Mucosa of stomach (tissue), 1 donor: ENCODE measurements around the gene KCND2.
"Not testable (repeated sequence)": the region's sequence is repeated elsewhere in the genome, so short reads cannot be mapped to it uniquely, and the experiment has no call there.

ENCODE experiments used
- H3K27me3 ChIP-seq: one replicate; pipeline ENCODE4 v1.7.0; 2013; ENCODE audit warnings: mild to moderate bottlenecking, low read length; ENCODE audit not compliant: control insufficient read depth, insufficient read depth
- H3K36me3 ChIP-seq: one replicate; pipeline ENCODE4 v1.7.0; 2013; ENCODE audit warnings: low read length; ENCODE audit not compliant: control insufficient read depth, insufficient read depth
- H3K4me1 ChIP-seq: one replicate; pipeline ENCODE4 v1.7.0; 2013; ENCODE audit warnings: mild to moderate bottlenecking, low read length; ENCODE audit not compliant: control insufficient read depth, insufficient read depth
- H3K4me3 ChIP-seq: one replicate; pipeline ENCODE4 v1.7.0; 2013; ENCODE audit warnings: low read length
- H3K9ac ChIP-seq: one replicate; pipeline ENCODE4 v1.7.0; 2013; ENCODE audit warnings: mild to moderate bottlenecking, low read length, moderate library complexity
- H3K9me3 ChIP-seq: one replicate; pipeline ENCODE4 v1.7.0; 2013; ENCODE audit warnings: mild to moderate bottlenecking, low read length, moderate library complexity; ENCODE audit not compliant: control insufficient read depth
- donor health status: Pancreatic carcinoma.

KCND2 gene

DNA sequence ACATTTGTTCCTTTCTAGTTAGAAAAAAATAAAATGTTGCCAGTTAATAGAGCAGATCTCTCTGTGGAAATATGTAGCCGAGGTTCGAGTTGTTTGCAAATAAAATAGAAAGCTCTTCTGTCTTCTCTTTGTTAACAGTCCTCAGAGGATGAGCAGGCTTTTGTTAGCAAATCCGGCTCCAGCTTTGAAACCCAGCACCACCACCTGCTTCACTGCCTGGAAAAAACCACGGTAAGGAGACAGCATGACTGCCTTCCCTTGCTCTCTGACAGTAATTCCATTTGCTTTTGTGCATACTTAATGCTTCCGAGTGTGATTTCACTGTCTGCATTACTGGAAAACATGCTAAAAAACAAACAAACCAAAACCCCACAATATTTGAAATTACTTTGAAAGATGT, 469.4 kb downstream of the KCND2 start:
- no peaks in the 10 kb centered on the region for H3K36me3 ChIP-seq
- H3K9me3 ChIP-seq = no peaks in the 10 kb centered on the region
- H3K27me3 ChIP-seq = no peaks in the 10 kb centered on the region
- H3K9ac ChIP-seq = no peak overlapping the region
- no peaks in the 10 kb centered on the region for H3K4me1 ChIP-seq
- H3K4me3 ChIP-seq = no peak overlapping the region

DNA sequence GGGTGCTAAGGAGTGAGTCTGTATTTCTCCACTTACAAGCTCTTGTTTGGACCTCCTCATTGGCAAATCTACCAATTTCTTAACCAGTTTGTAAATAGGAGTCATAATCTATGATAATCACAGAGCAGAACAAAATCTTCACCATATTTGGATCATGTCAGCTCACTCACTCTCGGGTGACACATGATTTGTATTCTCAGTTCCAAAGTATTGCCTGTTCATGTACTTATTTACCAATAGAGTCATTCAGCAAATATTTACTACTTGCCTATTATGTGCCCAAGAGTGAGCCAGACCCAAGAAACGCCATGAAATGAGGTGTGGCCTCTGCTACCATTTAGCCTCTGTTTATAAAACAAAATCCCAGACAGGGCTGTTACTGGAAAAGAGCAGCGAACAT, 470.2 kb downstream of the KCND2 start:
- no peaks in the 10 kb centered on the region for H3K27me3 ChIP-seq
- H3K36me3 ChIP-seq = no peaks in the 10 kb centered on the region
- no peaks in the 10 kb centered on the region for H3K4me1 ChIP-seq
- H3K9me3 ChIP-seq = no peaks in the 10 kb centered on the region
- H3K4me3 ChIP-seq = no peak overlapping the region
- H3K9ac ChIP-seq = no peak overlapping the region

- Histone ChIP-seq H3K36me3 (no peaks in the 10 kb centered on the region), H3K9me3 (no peaks in the 10 kb centered on the region), H3K27me3 (no peaks in the 10 kb centered on the region), H3K4me3 (no peak overlapping the region), H3K9ac (no peak overlapping the region), H3K4me1 (no peaks in the 10 kb centered on the region)
These were observed 487.1 kb downstream of the KCND2 start for GRCh38 chr7:120760050-120760449.

DNA sequence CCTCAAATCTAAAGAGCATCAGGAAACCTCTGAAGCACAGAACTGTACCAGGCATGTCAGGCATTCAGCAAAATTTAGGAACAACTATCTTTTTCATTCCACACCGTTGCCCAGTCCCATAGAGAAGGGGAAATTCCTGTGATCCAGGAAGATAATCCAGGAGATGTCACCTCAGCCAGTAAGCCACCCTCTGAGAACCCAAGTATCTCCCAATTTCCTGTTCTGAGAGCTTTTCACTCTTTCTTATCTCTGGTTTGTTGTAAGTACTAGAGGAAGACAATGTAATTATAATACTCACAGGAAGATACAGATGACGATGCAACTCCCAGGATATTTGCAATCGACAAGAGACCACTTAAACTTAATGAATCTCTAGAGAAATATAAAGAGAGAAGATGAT, 487.9 kb downstream of the KCND2 start:
- Histone ChIP-seq H3K4me3 (no peak overlapping the region), H3K9ac (no peak overlapping the region), H3K36me3 (no peaks in the 10 kb centered on the region), H3K27me3 (no peaks in the 10 kb centered on the region), H3K9me3 (no peaks in the 10 kb centered on the region), H3K4me1 (no peaks in the 10 kb centered on the region)

GRCh38 chr7:120770206-120770605, 497.2 kb downstream of the KCND2 start:
- Histone ChIP-seq H3K4me3 (no peak overlapping the region), H3K4me1 (no peaks in the 10 kb centered on the region), H3K27me3 (no peaks in the 10 kb centered on the region), H3K36me3 (no peaks in the 10 kb centered on the region), H3K9ac (no peak overlapping the region), H3K9me3 (no peaks in the 10 kb centered on the region)

DNA sequence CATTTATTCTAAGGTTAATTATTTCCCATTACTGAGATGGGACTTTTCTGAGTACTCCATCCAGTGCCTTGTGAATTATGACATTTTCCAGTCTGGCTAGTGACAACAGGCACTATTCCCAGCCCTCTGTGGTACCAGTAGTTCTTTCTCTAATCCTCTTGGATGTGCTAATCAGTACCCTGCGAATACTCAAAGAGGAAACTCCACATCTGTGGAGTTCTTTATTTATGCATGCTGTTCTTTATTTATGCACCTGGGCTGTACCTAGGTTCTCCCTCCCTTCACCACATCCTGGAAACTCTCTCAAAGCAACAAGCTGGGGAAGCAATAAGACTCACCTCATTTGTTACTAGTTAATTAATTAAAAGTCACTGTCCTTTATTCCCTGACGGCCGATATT, 501.5 kb downstream of the KCND2 start:
- H3K9ac ChIP-seq = no peak overlapping the region
- H3K4me1 ChIP-seq = no peaks in the 10 kb centered on the region
- no peaks in the 10 kb centered on the region for H3K9me3 ChIP-seq
- no peaks in the 10 kb centered on the region for H3K36me3 ChIP-seq
- H3K27me3 ChIP-seq = no peaks in the 10 kb centered on the region
- no peak overlapping the region for H3K4me3 ChIP-seq

DNA sequence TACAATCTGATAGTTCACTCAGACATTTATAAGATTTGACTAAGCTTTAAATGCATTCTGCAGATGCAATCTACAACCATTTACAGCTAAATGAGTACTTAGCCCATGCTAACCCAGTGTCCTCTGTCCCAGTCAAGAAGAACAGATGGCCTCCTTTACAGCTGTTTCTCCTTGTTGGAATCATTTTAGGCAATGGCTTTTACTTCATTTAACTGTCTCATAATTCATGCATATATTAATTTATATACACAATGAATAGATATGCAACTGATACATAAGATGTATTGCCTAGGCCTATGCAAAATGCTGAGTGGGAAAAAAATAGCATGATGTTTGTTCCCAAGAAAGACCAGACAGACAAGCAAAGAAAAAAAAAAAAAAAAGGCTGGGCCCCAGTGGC, 502.8 kb downstream of the KCND2 start:
- Histone ChIP-seq H3K4me1 (no peaks in the 10 kb centered on the region), H3K36me3 (no peaks in the 10 kb centered on the region), H3K9ac (no peak overlapping the region), H3K4me3 (no peak overlapping the region), H3K27me3 (no peaks in the 10 kb centered on the region), H3K9me3 (no peaks in the 10 kb centered on the region)

DNA sequence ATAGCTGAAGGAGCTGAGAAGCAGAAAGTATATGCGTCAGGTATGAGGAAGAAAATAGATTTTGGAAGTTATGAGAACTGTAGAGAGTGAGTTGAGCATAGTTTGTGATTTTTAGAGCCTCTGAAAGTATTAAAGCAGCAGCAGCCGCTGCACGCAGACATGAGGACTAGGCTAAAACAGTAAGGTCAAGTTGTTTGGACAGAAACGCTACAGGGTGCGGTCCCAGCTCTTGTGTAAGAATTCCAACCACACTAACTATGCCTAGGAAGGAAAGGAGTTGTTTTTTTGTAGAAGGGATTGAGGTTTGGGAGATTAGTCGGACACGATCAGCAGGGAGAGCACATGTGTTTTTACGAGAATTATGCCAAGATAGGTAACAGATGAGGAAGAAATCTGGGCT, 506.1 kb downstream of the KCND2 start:
- H3K4me3 ChIP-seq, H3K4me1 ChIP-seq, H3K9me3 ChIP-seq, H3K27me3 ChIP-seq, H3K36me3 ChIP-seq, H3K9ac ChIP-seq: not testable (repeated sequence)

DNA sequence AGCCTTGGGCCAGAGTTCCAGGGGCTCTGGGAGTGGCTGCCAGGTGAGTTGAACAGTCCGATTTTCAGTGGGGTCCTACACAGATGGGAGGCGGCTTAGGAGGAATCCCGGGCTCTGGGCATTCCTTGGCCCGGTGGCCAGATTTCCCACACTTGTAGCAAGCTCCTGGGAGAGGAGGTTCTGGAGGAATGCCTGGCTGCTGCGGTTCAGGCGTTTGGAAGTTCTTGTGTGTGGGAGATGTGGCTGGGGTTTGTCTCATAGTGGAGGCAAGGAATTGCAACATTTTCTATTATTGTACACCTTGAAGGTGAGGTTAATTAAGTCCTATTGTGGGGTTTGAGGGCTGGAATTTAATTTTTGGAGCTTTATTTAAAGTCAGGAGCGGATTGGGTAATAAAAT, 507.5 kb downstream of the KCND2 start:
- not testable (repeated sequence) for H3K36me3 ChIP-seq, H3K4me3 ChIP-seq, H3K4me1 ChIP-seq, H3K9ac ChIP-seq, H3K9me3 ChIP-seq, H3K27me3 ChIP-seq

DNA sequence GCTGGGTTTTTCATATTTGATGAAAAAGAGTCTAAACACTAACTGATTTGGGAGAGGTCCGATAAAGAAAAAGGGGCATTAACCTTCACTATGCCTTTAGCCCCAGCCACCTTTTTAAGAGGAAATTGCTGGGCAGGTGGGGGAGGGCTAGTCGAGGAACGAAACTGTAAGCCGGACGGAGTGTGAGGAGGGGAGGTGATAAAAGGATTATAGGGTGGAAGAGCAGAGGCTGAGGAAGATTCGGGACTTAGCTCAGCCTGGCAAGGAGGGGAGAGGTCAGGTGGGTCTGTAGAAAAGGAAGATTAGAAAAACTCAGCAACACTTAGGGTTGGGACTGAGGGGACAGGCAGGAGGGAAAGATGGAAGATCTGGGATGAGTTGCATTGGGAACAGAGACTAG, 508.0 kb downstream of the KCND2 start:
- no peak overlapping the region for H3K4me3 ChIP-seq
- no peak overlapping the region for H3K9ac ChIP-seq
- H3K36me3 ChIP-seq = no peaks in the 10 kb centered on the region
- H3K4me1 ChIP-seq = no peaks in the 10 kb centered on the region
- H3K27me3 ChIP-seq = no peaks in the 10 kb centered on the region
- H3K9me3 ChIP-seq = no peaks in the 10 kb centered on the region

GRCh38 chr7:120781924-120782323, 508.9 kb downstream of the KCND2 start:
- H3K9me3 ChIP-seq, H3K9ac ChIP-seq, H3K4me1 ChIP-seq, H3K4me3 ChIP-seq, H3K36me3 ChIP-seq, H3K27me3 ChIP-seq: not testable (repeated sequence)

DNA sequence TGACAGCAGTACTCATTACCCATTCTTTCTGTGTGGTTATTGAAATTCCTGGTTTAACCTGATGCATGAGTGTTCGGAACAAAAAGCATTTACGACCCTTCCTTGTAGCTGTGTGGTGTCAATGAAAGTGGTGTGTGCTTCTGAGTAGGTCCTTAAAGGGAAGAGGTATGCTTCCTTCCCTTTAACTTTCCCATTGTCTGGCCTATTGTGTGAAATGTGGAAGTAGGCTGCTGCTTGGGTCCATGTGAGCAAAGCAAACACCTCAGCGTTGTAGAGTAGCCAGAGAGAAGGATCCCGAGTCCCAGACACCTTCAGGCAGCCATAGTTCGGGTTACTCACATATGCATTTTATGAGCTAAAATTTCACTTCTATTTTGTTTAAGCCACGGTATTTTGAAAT, 510.3 kb downstream of the KCND2 start:
- no peaks in the 10 kb centered on the region for H3K36me3 ChIP-seq
- H3K9ac ChIP-seq = no peak overlapping the region
- no peak overlapping the region for H3K4me3 ChIP-seq
- no peaks in the 10 kb centered on the region for H3K27me3 ChIP-seq
- no peaks in the 10 kb centered on the region for H3K9me3 ChIP-seq
- H3K4me1 ChIP-seq = no peaks in the 10 kb centered on the region

DNA sequence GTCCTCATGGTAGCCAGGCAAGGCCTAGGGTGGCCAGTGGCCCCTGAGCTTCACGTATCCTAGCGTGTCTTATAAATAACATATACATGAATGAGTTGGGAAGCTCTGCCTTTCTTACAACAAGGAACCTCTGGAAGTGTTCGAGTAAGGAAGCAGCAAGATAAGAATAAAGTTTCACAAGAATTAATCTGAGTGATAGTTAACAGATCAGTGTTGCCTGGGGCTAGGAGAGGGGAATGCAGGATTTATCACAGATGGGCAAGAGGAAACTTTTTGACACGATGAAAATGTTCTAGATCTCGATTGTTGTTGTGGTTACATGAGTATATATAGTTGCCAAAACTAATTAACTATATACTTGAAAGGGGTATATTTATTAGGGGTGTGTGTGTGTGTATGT, 510.7 kb downstream of the KCND2 start:
- Histone ChIP-seq H3K4me3 (no peak overlapping the region), H3K9ac (no peak overlapping the region), H3K9me3 (no peaks in the 10 kb centered on the region), H3K27me3 (no peaks in the 10 kb centered on the region), H3K4me1 (no peaks in the 10 kb centered on the region), H3K36me3 (no peaks in the 10 kb centered on the region)
